ENCODE results near the gene AUTS2.

AUTS2 gene

DNA sequence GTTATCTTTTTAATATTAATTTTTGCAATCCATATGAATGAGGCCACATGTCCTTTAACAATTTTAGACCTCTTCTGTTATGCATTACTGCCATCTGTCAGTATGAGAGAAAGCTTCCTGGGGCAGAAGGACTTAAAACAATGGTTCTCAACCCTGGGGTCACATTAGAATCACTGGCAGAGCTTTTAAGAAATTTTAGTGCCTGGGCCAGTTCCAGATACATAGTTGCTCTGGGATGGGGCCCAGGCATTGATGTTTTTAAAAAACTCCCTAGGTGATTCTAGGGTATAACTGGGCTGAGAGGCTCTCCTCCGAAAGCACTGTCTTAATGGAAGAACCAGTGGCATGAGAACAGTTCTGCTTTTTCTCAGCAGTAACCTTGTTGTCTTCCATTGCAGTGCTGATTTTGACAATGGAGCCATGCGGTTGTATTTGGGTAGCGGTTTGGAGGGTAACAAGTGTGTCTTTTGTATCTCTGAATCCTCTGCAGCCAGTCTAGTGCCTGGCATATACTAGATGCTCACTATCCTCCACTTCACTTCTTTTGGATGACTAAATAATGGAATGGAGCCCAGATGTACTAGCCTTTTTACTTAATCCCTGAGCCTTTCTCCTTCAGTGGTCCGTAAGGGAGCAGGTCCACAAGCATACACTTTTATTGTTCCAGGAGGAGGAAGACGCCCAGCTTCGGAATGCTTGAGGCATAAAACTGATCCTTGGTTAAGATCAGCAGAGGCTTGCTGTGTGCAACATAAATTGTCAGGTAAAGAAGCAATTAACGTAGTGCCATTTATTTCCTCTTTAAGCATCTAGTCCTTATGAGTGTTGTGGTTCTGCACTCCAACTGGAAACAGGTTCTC, 227.1 kb downstream of the AUTS2 start:
- DNase-seq (ENCODE audit: low read depth, low spot score): no peak
- H3K27ac ChIP-seq: no peak overlapping the region

DNA sequence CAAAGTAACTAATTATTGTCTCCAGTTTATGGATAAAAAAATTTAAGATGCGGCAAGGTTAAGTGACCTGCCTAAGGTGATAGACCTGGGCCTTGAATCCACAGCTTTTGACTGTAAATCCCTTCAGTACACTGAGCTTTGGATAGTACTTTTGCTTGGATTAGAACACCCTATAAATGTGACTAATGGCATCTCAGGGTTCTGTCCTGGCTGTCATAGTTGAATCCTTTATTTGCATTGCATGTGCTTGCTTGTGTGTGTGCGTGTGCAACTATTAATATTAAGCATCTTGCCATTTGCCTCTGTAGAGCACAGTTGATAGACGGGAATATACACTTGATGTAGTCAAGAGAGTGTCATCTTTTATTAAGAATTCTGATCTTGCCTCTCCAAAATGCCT, 228.0 kb downstream of the AUTS2 start:
- H3K27ac ChIP-seq: no peak overlapping the region
- no peak for DNase-seq (ENCODE audit: low read depth, low spot score)

GRCh38 chr7:69827140-69827539, 228.9 kb downstream of the AUTS2 start:
- no peak overlapping the region for H3K27ac ChIP-seq
- no peak for DNase-seq (ENCODE audit: low read depth, low spot score)

DNA sequence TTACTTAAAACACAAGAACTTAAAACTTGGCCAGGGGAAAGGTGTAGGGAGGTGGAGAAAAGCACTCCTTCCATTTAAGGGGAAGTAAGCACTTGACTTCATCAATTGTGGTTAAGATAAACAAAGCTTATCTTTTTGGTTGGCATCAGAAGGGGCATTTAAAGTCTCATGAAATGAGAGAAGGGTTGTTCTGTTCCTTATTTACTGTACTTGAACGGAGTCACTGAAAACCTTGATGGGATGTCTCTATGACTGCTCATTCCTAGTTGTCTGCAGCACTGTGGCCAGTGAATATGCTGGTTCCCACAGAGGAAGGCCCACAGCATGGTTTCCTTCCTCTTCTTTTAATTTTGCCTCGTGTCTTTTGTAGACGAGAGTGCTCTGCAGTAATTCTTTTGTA, 229.3 kb downstream of the AUTS2 start:
- DNase-seq (ENCODE audit: low read depth, low spot score): no peak
- no peak overlapping the region for H3K27ac ChIP-seq

DNA sequence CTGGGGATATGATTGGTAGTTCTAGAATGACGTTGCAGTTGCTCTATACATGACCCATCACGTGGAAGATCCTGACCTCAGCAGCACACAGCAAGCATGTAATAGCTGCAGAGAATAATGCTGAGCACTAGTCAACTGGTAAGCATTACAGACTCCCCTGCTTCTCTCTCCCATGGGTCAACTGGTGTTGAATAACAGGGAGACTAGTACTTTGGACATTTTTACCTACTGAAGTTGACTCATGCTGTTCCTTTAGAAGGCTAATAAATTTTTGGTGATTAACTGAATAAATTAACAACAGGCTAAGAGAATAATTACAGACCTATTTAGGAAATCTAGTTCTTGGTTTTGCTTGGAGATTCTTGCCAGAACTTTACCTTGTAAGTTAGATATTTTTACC, 234.1 kb downstream of the AUTS2 start:
- DNase-seq (ENCODE audit: low read depth, low spot score): no peak
- H3K27ac ChIP-seq: no peak overlapping the region

- no peak overlapping the region for H3K27ac ChIP-seq
- no peak for DNase-seq (ENCODE audit: low read depth, low spot score)
These were observed 235.7 kb downstream of the AUTS2 start for GRCh38 chr7:69833964-69834363.

DNA sequence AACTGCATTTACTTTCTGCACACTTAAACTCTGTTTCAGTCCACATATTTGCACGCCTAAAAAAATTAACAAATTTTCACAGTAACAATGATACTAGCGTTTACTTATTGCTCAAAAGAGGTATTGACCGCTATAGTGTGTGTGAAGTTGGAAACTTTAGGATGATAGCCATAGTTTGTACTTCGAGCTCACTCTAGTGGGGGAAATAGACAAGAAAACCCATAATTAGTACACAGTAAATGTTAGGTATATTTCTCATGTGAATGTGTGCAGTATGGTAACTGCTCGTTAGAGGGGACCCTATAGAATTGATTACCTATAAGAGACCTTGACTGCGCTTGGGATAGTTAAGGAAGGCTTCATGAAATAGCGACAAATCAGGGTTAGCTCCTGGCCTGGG, 238.4 kb downstream of the AUTS2 start:
- no peak for DNase-seq (ENCODE audit: low read depth, low spot score)

GRCh38 chr7:69837387-69838068, 239.3 kb downstream of the AUTS2 start:
- no peak for DNase-seq (ENCODE audit: low read depth, low spot score)
- no peak overlapping the region for H3K27ac ChIP-seq

More for the DNA sequence above, 238.4 kb downstream of the AUTS2 start:
- H3K27ac ChIP-seq: no peak overlapping the region

GRCh38 chr7:69839782-69840181, 241.5 kb downstream of the AUTS2 start:
- no peak for DNase-seq (ENCODE audit: low read depth, low spot score)
- no peak overlapping the region for H3K27ac ChIP-seq

GRCh38 chr7:69840248-69840647, 242.0 kb downstream of the AUTS2 start:
- no peak overlapping the region for H3K27ac ChIP-seq
- no peak for DNase-seq (ENCODE audit: low read depth, low spot score)

DNA sequence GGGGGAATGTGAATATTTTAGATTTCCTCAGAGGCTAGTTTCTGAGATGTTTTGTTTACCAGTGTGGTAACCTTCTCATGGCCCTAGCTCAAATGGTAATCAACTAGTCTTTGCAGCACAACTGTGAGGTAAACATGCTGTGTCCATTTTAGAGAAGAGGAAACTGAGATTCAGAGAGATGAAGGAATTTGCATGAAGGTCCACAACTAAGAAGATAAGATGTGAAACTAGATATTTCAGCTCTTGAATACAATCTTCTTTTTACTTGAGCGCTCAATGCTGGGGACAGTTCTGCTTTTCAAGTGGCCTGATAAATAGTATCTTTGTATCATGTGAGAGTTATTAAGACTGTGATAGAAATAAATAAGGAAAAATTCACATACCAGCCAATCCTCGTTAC, 245.4 kb downstream of the AUTS2 start:
- H3K27ac ChIP-seq: no peak overlapping the region
- DNase-seq (ENCODE audit: low read depth, low spot score): no peak

- DNase-seq (ENCODE audit: low read depth, low spot score): no peak
- H3K27ac ChIP-seq: no peak overlapping the region
These were observed 246.1 kb downstream of the AUTS2 start for GRCh38 chr7:69844264-69844868.

GRCh38 chr7:69845721-69846495, 247.6 kb downstream of the AUTS2 start:
- no peak for DNase-seq (ENCODE audit: low read depth, low spot score)
- no peak overlapping the region for H3K27ac ChIP-seq

GRCh38 chr7:69847921-69848612, 249.8 kb downstream of the AUTS2 start:
- H3K27ac ChIP-seq: no peak overlapping the region
- DNase-seq (ENCODE audit: low read depth, low spot score): no peak

DNA sequence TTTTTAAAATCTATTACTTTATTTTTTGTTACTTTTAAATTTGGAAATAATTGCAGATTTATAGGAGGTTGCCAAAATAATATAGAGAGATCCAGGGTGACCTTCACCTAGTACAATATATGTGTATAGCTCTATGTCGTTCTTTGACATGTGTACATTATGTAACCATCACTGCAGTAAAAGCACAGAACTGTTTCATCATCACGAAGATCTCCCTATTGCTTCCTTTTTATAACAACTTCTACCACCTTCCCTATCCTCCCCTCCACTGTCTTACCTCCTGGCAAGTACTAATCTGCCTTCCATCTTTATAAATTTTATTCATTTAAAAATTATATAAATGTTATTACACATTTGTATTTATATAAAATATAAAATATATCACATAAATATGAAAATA, 251.0 kb downstream of the AUTS2 start:
- DNase-seq (ENCODE audit: low read depth, low spot score): no peak
- H3K27ac ChIP-seq: no peak overlapping the region

GRCh38 chr7:69857014-69857413, 258.7 kb downstream of the AUTS2 start:
- no peak overlapping the region for H3K27ac ChIP-seq

DNA sequence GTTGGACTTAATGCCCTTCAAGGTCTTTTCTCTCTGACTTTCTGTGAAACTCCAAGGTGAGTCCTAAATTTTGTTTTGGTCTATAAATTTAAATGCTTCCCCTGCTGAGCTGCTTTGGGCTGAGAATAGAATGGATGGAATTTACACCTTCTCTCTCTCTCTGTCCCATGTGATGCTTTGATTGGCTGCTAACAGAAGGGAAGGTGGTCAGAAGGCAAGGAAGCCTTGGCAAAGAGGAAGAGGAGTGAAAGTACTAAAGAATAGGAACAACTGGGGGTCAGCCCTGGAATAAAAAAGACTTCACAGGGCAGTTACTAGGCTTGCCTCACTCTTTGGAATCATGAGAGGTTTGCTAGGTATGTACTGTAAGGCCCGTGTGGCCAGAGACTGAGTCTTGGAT, 260.2 kb downstream of the AUTS2 start:
- DNase-seq (ENCODE audit: low read depth, low spot score): no peak
- H3K27ac ChIP-seq: no peak overlapping the region

More at GRCh38 chr7:69857014-69857413, 258.7 kb downstream of the AUTS2 start:
- no peak for DNase-seq (ENCODE audit: low read depth, low spot score)

- no peak for DNase-seq (ENCODE audit: low read depth, low spot score)
- H3K27ac ChIP-seq: no peak overlapping the region
These were observed 261.1 kb downstream of the AUTS2 start for GRCh38 chr7:69859342-69859741.

GRCh38 chr7:69860486-69860885, 262.2 kb downstream of the AUTS2 start:
- no peak overlapping the region for H3K27ac ChIP-seq
- DNase-seq (ENCODE audit: low read depth, low spot score): no peak
